Mesenchymal stem cell (in vitro differentiated cells and primary cell): ENCODE measurements around the gene G6PC3.

Experiments
- DNase-seq: peaks from one replicate; pipeline ENCODE4 v3.0.0-alpha.2; 2013
- H2AFZ ChIP-seq: one replicate; pipeline ENCODE4 v1.6.1; 2013; ENCODE audit warnings: low read depth, mild to moderate bottlenecking, control low read depth, inconsistent platforms, low read length, moderate library complexity
- H2AK5ac ChIP-seq: 2 replicates; pipeline ENCODE4 v1.6.1; 2013; ENCODE audit warnings: low read length, moderate library complexity, mild to moderate bottlenecking, inconsistent platforms; ENCODE audit not compliant: severe bottlenecking
- H2BK120ac ChIP-seq: one replicate; pipeline ENCODE4 v1.6.1; 2013; ENCODE audit warnings: low read depth, mild to moderate bottlenecking, inconsistent platforms, low read length, moderate library complexity
- H2BK12ac ChIP-seq, 2 experiments: one replicate each; pipeline ENCODE4 v1.6.1; 2013; ENCODE audit warnings: inconsistent platforms in 2 of 2, low read length in 2 of 2, mild to moderate bottlenecking in 2 of 2, moderate library complexity in 2 of 2, control low read depth in 1 of 2
- H2BK15ac ChIP-seq: one replicate; pipeline ENCODE4 v1.6.1; 2013; ENCODE audit warnings: mild to moderate bottlenecking, low read depth, inconsistent platforms; ENCODE audit not compliant: poor library complexity, severe bottlenecking
- H2BK5ac ChIP-seq: 2 replicates; pipeline ENCODE4 v1.6.1; 2013; ENCODE audit warnings: low read depth, mild to moderate bottlenecking, low read length, control low read depth, inconsistent platforms; ENCODE audit not compliant: poor library complexity, severe bottlenecking
- H3K14ac ChIP-seq, 2 experiments: one replicate each; pipeline ENCODE4 v1.6.1; 2013; ENCODE audit warnings: inconsistent platforms in 2 of 2, low read length in 2 of 2, control low read depth in 1 of 2, mild to moderate bottlenecking in 1 of 2, moderate library complexity in 1 of 2
- H3K18ac ChIP-seq, 2 experiments: one replicate each; pipeline ENCODE4 v1.6.1; 2013; ENCODE audit warnings: inconsistent platforms in 2 of 2, low read length in 2 of 2, control low read depth in 1 of 2, low read depth in 1 of 2, mild to moderate bottlenecking in 1 of 2
- H3K23ac ChIP-seq, 2 experiments: one replicate each; pipeline ENCODE4 v1.6.1; 2013; ENCODE audit warnings: inconsistent platforms in 2 of 2, low read length in 2 of 2, mild to moderate bottlenecking in 2 of 2, moderate library complexity in 2 of 2, control low read depth in 1 of 2
- H3K27ac ChIP-seq: 2 replicates; pipeline ENCODE4 v1.5.1; 2013; ENCODE audit warnings: mild to moderate bottlenecking, moderate library complexity, low read length, control low read depth, inconsistent platforms; ENCODE audit not compliant: poor library complexity, severe bottlenecking
- H3K27me3 ChIP-seq, 2 experiments: 2 replicates each; pipeline versions ENCODE4 v1.6.1 to v1.7.0; 2013; ENCODE audit warnings: low read length in 2 of 2, mild to moderate bottlenecking in 2 of 2, moderate library complexity in 2 of 2, control low read depth in 1 of 2, inconsistent platforms in 1 of 2; ENCODE audit not compliant: control insufficient read depth in 1 of 2, insufficient read depth in 1 of 2
- H3K36me3 ChIP-seq, 2 experiments: 2 replicates each; pipeline versions ENCODE4 v1.6.1 to v1.7.0; 2013; ENCODE audit warnings: low read length in 2 of 2, control low read depth in 1 of 2, inconsistent platforms in 1 of 2, low read depth in 1 of 2, mild to moderate bottlenecking in 1 of 2; ENCODE audit not compliant: insufficient read depth in 2 of 2, control insufficient read depth in 1 of 2
- H3K4ac ChIP-seq, 2 experiments: one replicate each; pipeline ENCODE4 v1.6.1; 2013; ENCODE audit warnings: inconsistent platforms in 2 of 2, low read length in 2 of 2, mild to moderate bottlenecking in 2 of 2, moderate library complexity in 2 of 2, control low read depth in 1 of 2, low read depth in 1 of 2
- H3K4me1 ChIP-seq: 2 replicates; pipeline ENCODE4 v1.6.1; 2013; ENCODE audit warnings: low read depth, low read length, control low read depth; ENCODE audit not compliant: control insufficient read depth, insufficient read depth
- H3K4me2 ChIP-seq: 2 replicates; pipeline ENCODE4 v1.6.1; 2013; ENCODE audit warnings: low read length, mild to moderate bottlenecking, inconsistent platforms; ENCODE audit not compliant: poor library complexity, severe bottlenecking
- H3K4me3 ChIP-seq, 2 experiments: 2 replicates each; pipeline versions ENCODE4 v1.5.1 to v1.7.0; 2013; ENCODE audit warnings: low read length in 2 of 2, mild to moderate bottlenecking in 2 of 2, control low read depth in 1 of 2, low read depth in 1 of 2; ENCODE audit not compliant: insufficient read depth in 1 of 2
- H3K79me1 ChIP-seq: replicated peaks from 2 replicates; pipeline ENCODE4 v1.6.1; 2013; ENCODE audit warnings: mild to moderate bottlenecking, control low read depth, low read length, inconsistent platforms; ENCODE audit not compliant: poor library complexity, severe bottlenecking
- H3K9ac ChIP-seq: 2 replicates; pipeline ENCODE4 v1.7.0; 2013; ENCODE audit warnings: mild to moderate bottlenecking, low read length, moderate library complexity
- H3K9me3 ChIP-seq: 2 replicates; pipeline ENCODE4 v1.7.0; 2013; ENCODE audit warnings: mild to moderate bottlenecking, low read length; ENCODE audit not compliant: control insufficient read depth
- H4K8ac ChIP-seq: one replicate; pipeline ENCODE4 v1.6.1; 2013; ENCODE audit warnings: inconsistent platforms, mild to moderate bottlenecking, low read length, moderate library complexity
- H4K91ac ChIP-seq: one replicate; pipeline ENCODE4 v1.6.1; 2013; ENCODE audit warnings: mild to moderate bottlenecking, low read length, inconsistent platforms
- WGBS: methylation state at CpG from one replicate; pipeline ENCODE4 v1.1.7; 2013; ENCODE audit warnings: mixed read lengths; 5-methylcytosine and 5-hydroxymethylcytosine counted together

The G6PC3 gene

DNA sequence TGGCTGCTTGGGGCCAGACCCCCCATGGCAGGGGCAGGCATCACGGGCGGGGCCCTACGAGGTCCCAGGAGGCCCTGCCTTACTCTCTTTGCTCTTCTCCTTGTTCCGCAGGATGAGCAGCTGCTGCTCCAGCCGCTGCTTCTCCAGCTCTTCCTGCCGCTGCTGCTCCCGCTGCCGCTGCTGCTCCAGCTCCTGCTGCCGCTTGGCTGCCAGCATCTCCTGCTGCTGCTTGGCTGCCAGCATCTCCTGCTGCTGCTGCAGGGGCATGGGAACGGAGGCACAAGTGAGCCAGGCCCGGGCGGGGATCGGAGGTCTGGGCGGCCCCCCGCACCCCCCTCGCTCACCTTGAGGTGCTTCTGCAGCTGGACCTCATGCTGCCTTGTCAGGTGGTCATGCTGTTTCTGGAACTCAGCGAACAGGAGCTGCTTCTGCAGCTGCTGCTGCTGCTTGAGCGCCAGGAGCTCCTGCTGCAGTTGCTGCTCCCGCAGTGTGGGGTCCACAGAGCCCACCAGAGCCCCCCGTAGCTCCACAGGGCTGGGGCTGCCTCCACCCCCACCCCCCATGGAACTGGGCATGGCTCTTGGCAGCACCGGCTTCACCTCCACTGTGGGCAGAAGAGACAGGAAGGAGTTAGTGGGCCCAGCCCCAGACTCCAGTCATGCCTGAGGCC is 22.8 kb downstream of the G6PC3 start:
- 90% methylated on average over 21 of the region's 21 CpGs for WGBS
- H2BK5ac ChIP-seq = peak overlapping the region; percentile 4
- no peak overlapping the region for H2AFZ ChIP-seq
- H3K4me3 ChIP-seq = peak overlapping the region in 1 of 2 experiments; percentile 17
- H3K79me1 ChIP-seq = peaks cover 5% of the 10 kb centered on the region
- no peak overlapping the region for H3K4me2 ChIP-seq
- H3K4me1 ChIP-seq = peaks cover 41% of the 10 kb centered on the region
- H2BK15ac ChIP-seq = peak overlapping the region; percentile 36
- H3K9me3 ChIP-seq = no peaks in the 10 kb centered on the region
- peaks cover 28 to 38% of the 10 kb centered on the region in 2 experiments for H3K36me3 ChIP-seq
- peak overlapping the region; percentile 25 for H4K91ac ChIP-seq
- peak overlapping the region in 1 of 2 experiments; percentile 39 for H3K18ac ChIP-seq
- peak overlapping the region; percentile 48 for H2AK5ac ChIP-seq
- H4K8ac ChIP-seq = no peak overlapping the region
- H2BK120ac ChIP-seq = no peak overlapping the region
- no peak overlapping the region for H3K27ac ChIP-seq
- H3K9ac ChIP-seq = no peak overlapping the region
- H3K4ac ChIP-seq = no peak overlapping the region
- DNase-seq = no peak
- no peak overlapping the region for H3K14ac ChIP-seq
- H2BK12ac ChIP-seq = peak overlapping the region in 1 of 2 experiments; percentile 32
- H3K27me3 ChIP-seq = no peaks in the 10 kb centered on the region
- no peak overlapping the region for H3K23ac ChIP-seq

DNA sequence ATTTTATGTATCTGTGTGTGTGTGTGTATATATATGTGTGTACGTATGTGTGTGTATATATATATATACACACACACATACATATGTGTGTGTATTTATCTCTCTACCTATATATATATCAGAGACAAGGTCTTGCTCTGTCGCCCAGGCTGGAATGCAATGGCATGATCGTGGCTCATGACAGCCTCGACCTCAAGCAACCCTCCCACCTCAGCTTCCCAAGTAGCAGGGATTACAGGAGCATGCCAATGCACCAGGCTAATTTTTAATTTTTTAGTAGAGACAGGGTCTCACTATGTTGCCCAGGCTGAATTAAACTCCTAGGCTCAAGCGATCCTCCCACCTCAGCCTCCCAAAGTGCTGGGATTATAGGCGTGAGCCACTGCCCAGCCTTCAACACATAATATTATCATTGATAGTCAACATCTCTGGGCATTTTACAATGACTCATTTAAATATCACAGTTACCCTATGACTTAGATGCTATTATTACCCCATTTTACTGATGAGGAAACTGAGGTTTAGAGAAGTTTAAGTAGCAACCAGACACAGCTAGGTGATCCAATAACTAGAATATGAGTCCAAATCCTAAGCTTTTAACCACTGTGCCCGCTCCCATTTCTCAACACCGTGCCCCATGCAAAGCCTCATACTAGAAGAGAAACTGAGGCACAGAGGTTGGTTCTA is 24.3 kb downstream of the G6PC3 start:
- Histone ChIP-seq H2BK5ac (peak overlapping the region; percentile 90), H3K18ac (peak overlapping the region; percentile 81 to 95)
- WGBS = 93% methylated on average over 7 of the region's 8 CpGs

DNA sequence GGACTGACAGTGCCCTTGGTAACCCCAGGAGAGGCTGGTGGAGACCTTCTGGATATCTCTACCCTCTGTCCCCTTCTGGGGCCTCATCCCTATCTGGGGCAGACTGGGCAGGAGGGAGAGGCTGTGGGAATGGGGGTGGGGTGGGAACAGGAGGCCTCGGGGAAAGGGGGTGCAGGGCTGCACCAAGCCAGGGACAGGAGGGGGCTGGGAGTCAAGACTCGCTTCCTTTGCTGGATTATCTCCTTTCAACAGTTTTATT is 24.8 kb downstream of the G6PC3 start:
- Histone ChIP-seq H3K79me1 (peaks cover 11% of the 10 kb centered on the region), H3K14ac (no peak overlapping the region), H2BK12ac (peak overlapping the region; percentile 51 to 96), H3K4me3 (peak overlapping the region; percentile 10 to 31), H3K4ac (peak overlapping the region in 1 of 2 experiments; percentile 74), H2AFZ (no peak overlapping the region), H3K27me3 (no peaks in the 10 kb centered on the region), H3K9ac (peak overlapping the region; percentile 84), H3K18ac (peak overlapping the region; percentile 81 to 95), H4K91ac (peak overlapping the region; percentile 97), H3K4me1 (peaks cover 40% of the 10 kb centered on the region), H4K8ac (peak overlapping the region; percentile 97), H2BK120ac (peak overlapping the region; percentile 100), H2AK5ac (peak overlapping the region; percentile 88), H3K23ac (no peak overlapping the region), H2BK15ac (no peak overlapping the region), H3K36me3 (peaks cover 26 to 30% of the 10 kb centered on the region in 2 experiments), H3K27ac (peak overlapping the region; percentile 97), H3K9me3 (no peaks in the 10 kb centered on the region), H3K4me2 (peak overlapping the region; percentile 75), H2BK5ac (peak overlapping the region; percentile 90)
- no peak for DNase-seq
- WGBS = 0% methylated on average over 1 of the region's 2 CpGs

More for the DNA sequence above, 24.3 kb downstream of the G6PC3 start:
- DNase-seq = peak; percentile 32
- Histone ChIP-seq H3K4me1 (peaks cover 40% of the 10 kb centered on the region), H2BK15ac (no peak overlapping the region), H2BK120ac (peak overlapping the region; percentile 100), H3K79me1 (peaks cover 9% of the 10 kb centered on the region), H2AK5ac (peak overlapping the region; percentile 88), H2AFZ (no peak overlapping the region), H3K4me3 (peak overlapping the region in 1 of 2 experiments; percentile 10), H3K23ac (no peak overlapping the region), H3K9ac (peak overlapping the region; percentile 84), H3K36me3 (peaks cover 29 to 30% of the 10 kb centered on the region in 2 experiments), H4K8ac (peak overlapping the region; percentile 97), H3K9me3 (no peaks in the 10 kb centered on the region), H2BK12ac (peak overlapping the region; percentile 69 to 96), H3K27ac (peak overlapping the region; percentile 97), H4K91ac (peak overlapping the region; percentile 97), H3K14ac (no peak overlapping the region), H3K27me3 (no peaks in the 10 kb centered on the region), H3K4ac (peak overlapping the region in 1 of 2 experiments; percentile 74), H3K4me2 (peak overlapping the region; percentile 75)
